Neuron (in vitro differentiated cells): ENCODE measurements around the gene APRT.

ENCODE experiments used
- H2AFZ ChIP-seq: one replicate; pipeline ENCODE4 v1.6.1; 2013; ENCODE audit warnings: low read depth, mild to moderate bottlenecking, inconsistent platforms, low read length, moderate library complexity
- H3K27me3 ChIP-seq: one replicate; pipeline ENCODE4 v1.6.1; 2013; ENCODE audit warnings: low read length; ENCODE audit not compliant: insufficient read depth
- H3K36me3 ChIP-seq: one replicate; pipeline ENCODE4 v1.6.1; 2013; ENCODE audit warnings: low read length; ENCODE audit not compliant: insufficient read depth
- H3K4me1 ChIP-seq: one replicate; pipeline ENCODE4 v1.6.1; 2013; ENCODE audit warnings: low read length; ENCODE audit not compliant: insufficient read depth
- H3K4me3 ChIP-seq: 2 replicates; pipeline ENCODE4 v1.5.1; 2013; ENCODE audit warnings: mild to moderate bottlenecking, low read length, moderate library complexity
- H3K9me3 ChIP-seq: one replicate; pipeline ENCODE4 v1.6.1; 2013; ENCODE audit warnings: low read length

The APRT gene

DNA sequence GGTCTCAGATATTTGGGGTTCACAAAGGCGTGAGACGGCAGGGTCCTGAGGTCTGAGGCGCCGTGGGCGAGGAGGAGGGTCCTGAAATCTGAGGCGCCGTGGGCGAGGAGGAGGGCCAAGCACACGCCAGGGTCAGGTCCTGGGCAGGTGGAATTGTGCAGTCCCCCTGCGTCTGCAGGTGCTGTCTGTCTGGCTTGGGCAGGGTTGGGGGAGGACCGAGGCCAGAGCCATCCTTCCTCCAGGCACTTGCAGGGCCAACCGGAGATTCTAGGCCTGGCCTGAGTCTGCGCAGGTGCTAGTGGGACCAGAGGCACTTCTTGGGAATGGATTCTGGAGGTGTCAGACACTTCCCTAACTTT is 2.4 kb upstream of the APRT start:
- Histone ChIP-seq H3K36me3 (peaks cover 10% of the 10 kb centered on the region), H3K9me3 (no peaks in the 10 kb centered on the region), H3K4me1 (peaks cover 15% of the 10 kb centered on the region), H3K4me3 (no peak overlapping the region), H3K27me3 (no peaks in the 10 kb centered on the region), H2AFZ (no peak overlapping the region)

DNA sequence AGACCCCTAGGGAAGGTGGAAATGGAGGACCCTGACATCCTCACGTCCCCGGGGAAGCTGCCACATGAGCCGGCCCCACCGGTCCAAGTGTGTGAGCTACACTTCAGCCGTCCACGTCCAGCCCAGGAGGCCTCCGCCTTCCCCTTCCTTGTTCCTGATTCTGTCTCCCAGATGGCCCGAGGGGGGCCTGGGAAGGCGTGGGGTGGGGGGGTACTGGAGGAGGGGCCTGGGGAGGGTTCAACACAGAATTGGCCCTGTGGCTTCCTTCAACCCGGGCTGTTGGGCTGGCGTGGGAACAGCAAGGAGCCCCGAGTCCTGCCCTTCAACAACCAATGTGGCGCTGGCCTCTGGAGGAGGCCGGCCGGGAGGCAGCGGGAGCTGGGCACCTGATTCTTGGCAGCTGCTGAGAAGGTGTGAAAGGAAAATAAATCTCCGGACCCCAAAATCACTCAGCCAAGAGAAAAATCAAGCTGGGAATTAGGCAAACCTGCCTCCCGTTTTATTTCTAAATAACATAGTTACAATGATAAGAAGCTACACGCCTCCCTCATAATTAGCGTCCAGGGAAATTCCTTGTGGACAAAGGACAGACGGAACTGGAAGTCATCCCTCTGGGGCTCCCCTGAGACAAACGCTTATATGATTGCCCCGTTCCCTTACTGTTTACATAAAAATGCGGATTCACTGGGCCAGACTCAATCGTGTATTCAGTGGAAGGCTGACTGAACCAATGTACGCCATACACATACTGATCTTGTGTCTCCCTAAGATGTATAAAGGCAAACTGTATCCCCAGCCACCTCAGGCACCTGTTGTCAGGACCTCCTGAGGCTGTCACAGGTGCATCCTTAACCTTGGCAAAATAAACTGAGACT is 1.8 kb upstream of the APRT start:
- peaks cover 15% of the 10 kb centered on the region for H3K4me1 ChIP-seq
- H3K9me3 ChIP-seq, result no peaks in the 10 kb centered on the region
- no peak overlapping the region for H3K4me3 ChIP-seq
- peaks cover 15% of the 10 kb centered on the region for H3K36me3 ChIP-seq
- no peaks in the 10 kb centered on the region for H3K27me3 ChIP-seq
- no peak overlapping the region for H2AFZ ChIP-seq

DNA sequence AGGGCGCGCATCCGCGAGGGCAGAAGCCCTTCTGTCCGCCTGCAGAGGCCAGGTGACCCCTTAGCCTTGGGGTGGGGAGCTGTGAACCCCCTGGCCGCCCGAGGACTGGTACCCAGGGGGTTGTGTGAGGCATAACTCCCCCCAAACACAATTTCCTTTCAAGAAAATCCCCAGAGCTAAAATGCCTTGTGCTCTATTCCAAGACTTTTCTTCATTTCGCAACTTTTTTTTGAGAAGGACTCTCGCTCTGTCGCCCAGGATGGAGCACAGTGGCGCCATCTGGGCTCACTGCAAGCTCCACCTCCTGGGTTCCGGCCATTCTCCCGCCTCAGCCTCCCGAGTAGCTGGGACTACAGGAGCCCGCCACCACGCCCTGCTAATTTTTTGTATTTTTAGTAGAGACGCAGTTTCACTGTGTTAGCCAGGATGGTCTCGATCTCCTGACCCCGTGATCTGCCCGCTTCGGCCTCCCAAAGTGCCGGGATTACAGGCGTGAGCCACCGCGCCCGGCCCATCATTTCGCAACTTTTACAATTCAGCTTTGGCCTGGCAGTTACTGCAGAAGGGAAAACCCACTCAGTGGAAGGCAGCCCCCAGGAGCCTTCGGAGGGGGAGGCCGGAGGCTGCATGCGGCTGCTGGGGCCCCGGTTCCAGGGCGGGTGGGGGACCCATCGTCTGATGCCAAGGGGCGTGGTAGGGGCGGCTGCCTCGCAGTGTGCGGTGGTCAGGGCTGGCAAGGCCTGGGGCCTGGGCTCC is 963 bp upstream of the APRT start:
- H3K4me3 ChIP-seq, result peak overlapping the region; percentile 77
- no peaks in the 10 kb centered on the region for H3K9me3 ChIP-seq
- H3K27me3 ChIP-seq, result no peaks in the 10 kb centered on the region
- H3K4me1 ChIP-seq, result peaks cover 15% of the 10 kb centered on the region
- peaks cover 23% of the 10 kb centered on the region for H3K36me3 ChIP-seq
- H2AFZ ChIP-seq, result no peak overlapping the region

DNA sequence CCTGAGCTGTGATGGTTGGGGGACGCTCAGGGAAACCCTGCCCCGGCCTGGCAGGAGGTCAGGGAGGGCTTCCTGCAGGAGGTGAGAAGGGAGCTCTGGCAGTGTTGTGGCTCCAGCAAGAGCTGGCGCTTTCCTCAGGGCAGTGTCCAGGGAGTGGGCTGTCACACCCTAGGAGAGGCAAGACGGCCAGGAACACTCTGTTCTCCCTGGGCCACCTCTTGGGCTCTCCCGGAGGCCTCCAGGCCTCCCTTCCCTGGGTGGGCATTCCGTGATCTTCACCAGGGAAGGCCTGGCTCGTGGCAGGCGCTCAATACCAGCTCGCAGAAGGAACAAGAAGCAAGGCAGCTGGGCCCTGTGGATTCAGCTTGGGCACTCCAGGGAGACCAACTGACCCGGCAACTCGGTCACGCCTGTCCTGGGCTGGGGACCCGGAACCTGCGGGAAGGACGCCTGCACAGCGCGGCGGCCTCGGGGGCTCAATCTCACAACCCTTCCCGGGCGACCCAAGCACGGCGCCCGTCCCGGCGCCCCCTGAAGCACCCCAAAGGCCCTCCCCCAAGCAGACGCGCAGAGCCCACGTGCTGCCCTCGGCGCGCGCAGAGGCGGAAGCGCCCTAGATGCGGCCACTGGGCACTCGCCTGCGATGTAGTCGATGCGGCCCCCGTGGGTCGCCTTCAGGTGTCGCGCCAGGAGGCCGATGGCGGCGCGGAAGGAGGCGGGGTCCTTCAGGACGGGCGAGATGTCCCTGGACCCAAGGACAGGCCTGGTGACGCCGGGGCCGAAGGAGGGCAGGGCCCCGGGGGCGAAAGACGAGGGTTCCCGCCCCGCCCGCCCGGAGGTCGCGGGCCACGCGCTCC is 588 bp downstream of the APRT start:
- Histone ChIP-seq H3K4me3 (peak overlapping the region; percentile 77), H3K27me3 (no peaks in the 10 kb centered on the region), H3K9me3 (no peaks in the 10 kb centered on the region), H3K36me3 (peaks cover 38% of the 10 kb centered on the region), H2AFZ (no peak overlapping the region), H3K4me1 (peaks cover 15% of the 10 kb centered on the region)

DNA sequence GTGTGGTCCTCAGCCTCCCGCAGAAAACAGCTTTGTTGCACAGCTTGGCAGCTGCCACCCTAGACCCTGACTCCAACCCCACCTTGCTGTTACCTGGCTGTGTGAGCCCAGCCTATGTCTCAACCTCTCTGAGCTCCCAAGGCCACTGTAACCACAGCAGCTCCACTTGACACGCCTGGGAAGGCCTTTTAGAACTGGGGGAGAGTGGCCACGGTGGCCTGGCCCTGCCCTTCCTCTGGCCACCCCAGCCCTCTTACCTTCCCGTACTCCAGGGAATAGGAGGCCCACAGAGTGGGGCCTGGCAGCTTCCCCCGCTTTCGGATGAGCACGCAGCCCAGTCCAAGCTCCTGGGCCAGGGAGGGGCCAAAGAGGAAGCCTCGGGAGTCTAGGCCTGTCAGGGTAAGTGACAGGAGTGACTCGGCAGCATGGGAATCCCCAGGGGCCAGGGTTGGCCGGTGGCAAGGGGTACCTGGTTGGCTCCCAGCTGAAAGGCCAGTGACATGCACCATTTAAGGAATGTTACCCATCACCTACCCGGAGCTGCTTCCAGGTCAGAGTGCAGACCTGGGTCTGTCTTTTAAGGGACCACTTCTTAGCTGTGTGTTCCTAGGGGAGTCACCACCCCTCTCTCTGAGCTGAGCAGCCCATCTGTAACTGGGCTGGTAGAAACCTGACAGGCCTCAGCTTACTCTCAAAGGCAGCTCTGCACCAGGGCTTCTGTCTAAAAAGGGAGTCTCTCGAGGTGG is 1.4 kb downstream of the APRT start:
- H3K9me3 ChIP-seq, result no peaks in the 10 kb centered on the region
- no peak overlapping the region for H2AFZ ChIP-seq
- peak overlapping the region; percentile 77 for H3K4me3 ChIP-seq
- H3K27me3 ChIP-seq, result no peaks in the 10 kb centered on the region
- H3K4me1 ChIP-seq, result peaks cover 17% of the 10 kb centered on the region
- H3K36me3 ChIP-seq, result peaks cover 45% of the 10 kb centered on the region

DNA sequence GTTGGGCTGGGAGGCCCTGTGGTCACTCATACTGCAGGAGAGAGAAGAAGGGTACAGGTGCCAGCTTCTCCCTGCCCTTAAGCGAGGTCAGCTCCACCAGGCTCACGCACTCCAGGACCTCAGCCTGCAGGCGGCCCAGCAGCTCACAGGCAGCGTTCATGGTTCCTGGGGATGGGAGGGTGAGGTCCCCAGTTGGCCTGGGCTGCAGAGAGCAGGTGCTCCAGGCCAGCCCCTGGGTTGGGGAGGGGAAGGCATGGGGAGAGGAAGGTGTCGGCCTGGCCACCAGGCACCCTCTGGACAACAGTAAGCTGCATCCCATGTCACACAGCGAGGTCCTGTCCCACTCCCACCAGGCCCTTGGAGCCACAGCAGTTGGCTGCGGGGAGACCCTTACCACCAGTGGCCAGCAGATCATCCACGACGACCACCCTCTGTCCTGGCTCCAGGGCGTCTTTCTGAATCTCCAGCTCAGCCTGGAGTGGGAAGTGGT is 2.0 kb downstream of the APRT start:
- Histone ChIP-seq H2AFZ (no peak overlapping the region), H3K4me3 (no peak overlapping the region), H3K36me3 (peaks cover 51% of the 10 kb centered on the region), H3K4me1 (peaks cover 23% of the 10 kb centered on the region), H3K9me3 (no peaks in the 10 kb centered on the region), H3K27me3 (no peaks in the 10 kb centered on the region)

DNA sequence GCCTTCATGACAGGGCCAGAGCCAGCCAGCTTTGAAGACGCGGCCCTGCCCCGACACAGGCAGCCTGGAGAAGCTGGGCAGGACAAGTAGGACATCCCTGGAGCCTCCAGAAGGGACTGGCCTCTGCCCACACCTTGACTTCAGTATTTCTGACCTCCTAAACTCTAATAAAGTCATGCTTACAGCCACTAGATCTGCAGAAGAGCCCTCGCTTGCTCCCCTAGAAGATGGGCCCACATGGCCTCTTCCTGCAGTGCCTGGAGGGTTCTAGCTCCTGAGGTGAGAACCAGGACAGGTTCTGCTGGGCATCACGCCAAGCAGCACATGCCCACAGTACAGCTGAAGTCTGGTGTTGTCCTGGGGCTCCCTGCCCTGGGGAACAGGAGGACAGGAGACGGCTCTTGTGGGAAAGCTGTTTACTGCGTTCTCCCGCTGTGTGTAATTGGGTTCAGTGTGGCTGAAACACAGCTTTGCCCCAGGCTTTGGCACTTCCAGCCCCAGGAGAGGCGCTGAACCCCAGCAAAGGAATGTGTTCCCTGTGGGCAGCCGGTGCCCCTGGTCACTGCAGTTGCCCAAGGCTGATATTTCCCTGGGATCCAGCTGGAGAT is 2.6 kb downstream of the APRT start:
- Histone ChIP-seq H3K9me3 (no peaks in the 10 kb centered on the region), H3K27me3 (no peaks in the 10 kb centered on the region), H3K4me3 (no peak overlapping the region), H3K36me3 (peaks cover 51% of the 10 kb centered on the region), H3K4me1 (peaks cover 27% of the 10 kb centered on the region), H2AFZ (no peak overlapping the region)

DNA sequence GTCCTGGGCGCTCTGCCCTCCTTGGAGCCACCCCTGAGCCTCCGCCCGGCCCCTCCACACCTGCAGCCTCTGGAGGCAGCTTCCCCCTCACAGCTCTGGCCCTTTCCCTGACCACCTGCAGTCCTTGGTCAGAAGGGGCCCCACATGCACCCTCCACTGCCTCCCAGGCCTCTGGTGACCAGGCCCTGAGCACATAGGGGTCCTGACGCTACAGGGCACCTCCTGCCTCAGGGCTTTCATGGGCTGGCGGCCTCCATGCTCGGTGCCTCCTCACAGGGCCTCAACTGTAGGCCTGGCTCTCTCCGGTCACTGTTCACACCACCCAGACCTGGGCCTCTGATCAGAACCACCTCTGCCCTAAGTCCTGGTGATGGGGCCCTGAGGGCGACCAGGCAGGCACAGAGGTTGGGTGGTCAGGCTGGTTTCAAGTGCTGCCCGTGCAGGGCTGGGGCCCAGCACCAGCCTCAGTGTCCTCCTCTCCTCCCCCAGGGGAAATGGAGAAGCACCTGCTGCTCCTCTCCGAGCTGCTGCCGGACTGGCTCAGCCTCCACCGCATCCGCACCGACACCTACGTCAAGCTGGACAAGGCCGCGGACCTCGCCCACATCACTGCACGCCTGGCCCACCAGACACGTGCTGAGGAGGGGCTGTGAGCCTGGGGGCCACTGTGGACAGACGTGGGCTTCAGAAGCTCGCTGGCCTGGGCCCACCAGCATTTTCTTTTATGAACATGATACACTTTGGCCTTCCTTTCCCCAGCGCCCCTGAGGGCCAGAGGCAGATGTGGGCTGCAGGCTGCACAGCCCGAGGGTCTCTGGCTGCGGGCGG is 3.9 kb downstream of the APRT start:
- Histone ChIP-seq H3K4me3 (no peak overlapping the region), H3K9me3 (no peaks in the 10 kb centered on the region), H2AFZ (no peak overlapping the region), H3K4me1 (peaks cover 28% of the 10 kb centered on the region), H3K27me3 (no peaks in the 10 kb centered on the region), H3K36me3 (peaks cover 51% of the 10 kb centered on the region)

DNA sequence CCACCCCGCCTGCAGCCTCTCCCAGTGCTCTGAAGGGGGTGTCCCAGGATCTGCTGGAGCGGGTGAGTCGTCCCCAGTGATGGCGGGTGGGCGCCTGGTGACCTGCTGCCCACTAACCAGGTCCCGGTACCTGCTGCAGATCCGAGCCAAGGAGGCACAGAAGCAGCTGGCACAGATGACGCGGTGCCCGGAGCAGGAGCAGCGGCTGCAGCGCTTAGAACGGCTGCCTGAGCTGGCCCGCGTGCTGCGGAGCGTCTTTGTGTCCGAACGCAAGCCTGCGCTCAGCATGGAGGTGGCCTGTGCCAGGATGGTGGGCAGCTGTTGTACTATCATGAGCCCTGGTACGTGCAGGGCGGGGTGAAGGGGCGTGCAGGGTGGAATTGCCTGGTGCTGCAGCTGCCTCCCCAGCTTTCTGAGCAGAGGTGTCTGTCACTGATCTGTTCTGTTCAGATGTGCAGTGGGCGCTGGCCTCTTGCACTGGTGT is 4.5 kb downstream of the APRT start:
- Histone ChIP-seq H2AFZ (no peak overlapping the region), H3K4me1 (peaks cover 28% of the 10 kb centered on the region), H3K4me3 (no peak overlapping the region), H3K9me3 (no peaks in the 10 kb centered on the region), H3K27me3 (no peaks in the 10 kb centered on the region), H3K36me3 (peaks cover 51% of the 10 kb centered on the region)

DNA sequence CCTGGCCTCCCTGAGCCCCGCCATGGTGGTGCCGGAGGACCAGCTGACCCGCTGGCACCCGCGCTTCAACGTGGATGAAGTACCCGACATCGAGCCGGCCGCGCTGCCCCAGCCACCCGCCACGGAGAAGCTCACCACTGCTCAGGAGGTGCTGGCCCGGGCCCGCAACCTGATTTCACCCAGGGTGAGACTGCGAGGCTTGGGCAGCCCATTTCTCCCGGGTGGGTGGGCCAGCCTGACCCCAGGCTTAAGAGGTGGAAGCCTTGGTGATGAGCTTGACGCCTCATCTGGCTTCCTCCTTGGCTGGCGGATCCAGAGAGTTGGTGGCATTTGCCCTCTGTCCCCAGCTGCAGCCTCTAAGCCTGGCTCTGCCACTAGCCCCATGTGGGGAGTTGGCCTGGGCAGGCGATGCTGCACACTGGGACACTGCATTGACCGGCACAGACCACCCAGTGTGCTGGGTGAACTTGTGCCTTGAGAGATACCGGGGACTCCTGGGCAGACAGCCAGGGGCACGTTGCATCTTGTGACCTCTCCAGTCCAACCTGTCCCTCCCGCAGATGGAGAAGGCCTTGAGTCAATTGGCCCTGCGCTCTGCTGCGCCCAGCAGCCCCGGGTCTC is 5.1 kb downstream of the APRT start:
- H3K27me3 ChIP-seq, result no peaks in the 10 kb centered on the region
- no peak overlapping the region for H3K4me3 ChIP-seq
- H3K4me1 ChIP-seq, result peaks cover 28% of the 10 kb centered on the region
- no peaks in the 10 kb centered on the region for H3K9me3 ChIP-seq
- H3K36me3 ChIP-seq, result peaks cover 51% of the 10 kb centered on the region
- H2AFZ ChIP-seq, result no peak overlapping the region

DNA sequence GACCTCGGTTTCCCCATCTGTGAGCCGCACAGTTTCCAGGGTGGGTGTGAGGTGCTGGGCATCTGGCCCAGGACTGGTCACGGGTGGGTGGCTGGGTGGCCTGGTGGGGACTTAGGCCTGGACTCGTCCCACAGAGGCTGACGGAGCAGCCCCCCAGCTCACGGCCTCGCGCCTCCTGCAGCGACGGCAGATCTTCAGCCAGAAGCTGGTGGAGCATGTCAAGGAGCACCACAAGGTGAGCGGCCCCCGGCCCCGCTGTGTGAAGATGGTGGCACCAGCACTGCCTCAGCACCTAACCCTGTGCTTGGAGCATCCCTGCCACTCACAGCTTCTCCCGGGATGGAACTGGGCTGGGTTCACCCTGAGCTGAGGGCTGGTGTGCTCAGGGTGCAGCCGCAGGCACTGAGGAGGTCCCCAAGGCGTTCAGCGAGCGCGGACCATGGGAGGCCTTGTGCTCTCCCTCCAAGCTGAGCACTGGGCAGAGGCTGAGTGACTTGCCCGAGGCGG is 5.8 kb downstream of the APRT start:
- H3K36me3 ChIP-seq, result peaks cover 51% of the 10 kb centered on the region
- H3K9me3 ChIP-seq, result no peaks in the 10 kb centered on the region
- H3K4me3 ChIP-seq, result no peak overlapping the region
- H3K27me3 ChIP-seq, result no peaks in the 10 kb centered on the region
- H2AFZ ChIP-seq, result no peak overlapping the region
- peaks cover 26% of the 10 kb centered on the region for H3K4me1 ChIP-seq
